Vagina (tissue), 2 donors: Measurements from ENCODE around the gene ITSN1.

Source experiments
- CTCF ChIP-seq, 3 experiments: fragments of 450-650 bp in 2 of 3; fragments of 200-600 bp in 1 of 3; sonication (generic) in 1 of 3; IDR thresholded peaks; one replicate each; pipeline ENCODE4 v1.5.1; 2017 to 2019; ENCODE audit warnings: antibody characterized with exemption in 3 of 3, mild to moderate bottlenecking in 2 of 3, moderate library complexity in 2 of 3
- POLR2A ChIP-seq, 2 donors: fragments of 450-650 bp; IDR thresholded peaks; one replicate each; pipeline ENCODE4 v1.6.1; 2017; ENCODE audit warnings: antibody characterized with exemption in 2 of 2, mild to moderate bottlenecking in 2 of 2, moderate library complexity in 2 of 2

DNA sequence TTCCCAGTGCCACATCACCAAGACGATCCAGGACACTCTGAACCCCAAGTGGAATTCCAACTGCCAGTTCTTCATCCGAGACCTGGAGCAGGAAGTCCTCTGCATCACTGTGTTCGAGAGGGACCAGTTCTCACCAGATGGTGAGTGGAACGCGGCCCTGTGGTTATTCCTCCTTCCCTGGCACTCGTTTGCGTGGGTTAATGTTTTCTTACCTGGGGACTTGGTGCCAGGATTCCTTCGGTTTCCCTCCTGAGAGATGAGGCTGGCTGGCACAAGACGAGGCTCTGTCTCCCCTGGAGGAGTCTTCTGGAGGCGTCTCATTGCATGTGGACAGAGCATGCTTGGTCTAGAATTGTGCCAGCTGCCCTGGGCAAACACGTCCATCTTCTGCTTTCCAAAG lies 244.0 kb downstream of the ITSN1 start:
- no peak for TF ChIP-seq POLR2A (IDR thresholded peaks at IDR 0.05)
- TF ChIP-seq CTCF (IDR thresholded peaks at IDR 0.05) = no peak
